Measurements from ENCODE around the gene YIPF4. TPM values are rescaled to one million over a fixed set of nuclear protein-coding genes. Genes with fewer than 3 reads are reported as not detected.

The YIPF4 gene
- total and polyA plus RNA-seq, 2 donors (not counting 3 experiments of a cell fraction or from before 2014, with no cell fraction given) = 8.6 to 40.1 TPM

- Histone ChIP-seq H3K9me1 (replicated peaks; ENCODE audit: control insufficient read depth, extremely low read depth, insufficient read depth, low read length) (no peaks in the 10 kb centered on the region), H3K36me3 (ENCODE audit: control insufficient read depth in 2 of 2, extremely low read depth in 1 of 2, insufficient read depth in 2 of 2, low read length in 2 of 2) (no peaks in the 10 kb centered on the region), H3K4me3 (replicated peaks in 1 of 3; ENCODE audit: insufficient read depth in 1 of 3, low read depth in 1 of 3, low read length in 3 of 3) (no peak overlapping the region), H3K9me3 (replicated peaks; ENCODE audit: control insufficient read depth, insufficient read depth, low read length) (no peaks in the 10 kb centered on the region), H3K9ac (replicated peaks; ENCODE audit: extremely low read depth, insufficient read depth, low read length) (no peak overlapping the region), H3K4me2 (ENCODE audit: insufficient read depth, low read length) (no peak overlapping the region), H3K27ac (ENCODE audit: insufficient read depth, low read depth, low read length) (no peak overlapping the region), H4K20me1 (replicated peaks; ENCODE audit: control insufficient read depth, extremely low read depth, insufficient read depth, low read length) (no peaks in the 10 kb centered on the region), H3K4me1 (ENCODE audit: control insufficient read depth, extremely low read depth, insufficient read depth, low read length) (no peaks in the 10 kb centered on the region), H2AFZ (ENCODE audit: low read depth, low read length) (no peak overlapping the region), H3K27me3 (ENCODE audit: control insufficient read depth in 2 of 2, insufficient read depth in 2 of 2, low read length in 2 of 2) (no peaks in the 10 kb centered on the region), H3K79me2 (ENCODE audit: control insufficient read depth, insufficient read depth, low read length) (no peaks in the 10 kb centered on the region)
- dilution Hi-C loops (cut with MboI; ENCODE audit: extremely low pct_ligation_motif_present, low sequenced_read_pairs) (no loop called here), intact Hi-C loops (cut with micrococcal nuclease) (no loop called here)
- FAIRE-seq (no peak), DNase-seq (ENCODE audit: low read depth, low spot score) (no peak)
- BruUV-seq (replicated peaks) = no TSS peak
- CTCF ChIA-PET = interaction anchor here (1.3 to 1.8 kb wide), 2 partner anchors 8 to 17 kb away, joined by 3 to 6 read pairs; no protein-coding TSS in a partner anchor
- POLR2A ChIA-PET = no interaction called here
- TF ChIP-seq POLR2A (IDR thresholded peaks at IDR 0.05; ENCODE audit: low read depth, low read length) = no peak
- no peak for TF ChIP-seq MAX (IDR thresholded peaks at IDR 0.05; ENCODE audit: insufficient read depth, insufficient read length)
- TF ChIP-seq POLR2AphosphoS5 (IDR thresholded peaks at IDR 0.05; ENCODE audit: insufficient read depth, low read depth, low read length) = no peak
- no peak for TF ChIP-seq GATA2 (IDR thresholded peaks at IDR 0.05; ENCODE audit: insufficient read depth, insufficient read length, low read depth, low read length)
- TF ChIP-seq FOS (IDR thresholded peaks at IDR 0.05; ENCODE audit: borderline replicate concordance, insufficient read depth, low read length) = no peak
- no peak for TF ChIP-seq MYC (IDR thresholded peaks at IDR 0.05; ENCODE audit: low read depth, low read length)
- TF ChIP-seq CTCF (IDR thresholded peaks at IDR 0.05; ENCODE audit: extremely low read depth in 1 of 2, insufficient read depth in 1 of 2, low read depth in 1 of 2, low read length in 2 of 2) = no peak
- no peak for TF ChIP-seq JUN (IDR thresholded peaks at IDR 0.05; ENCODE audit: borderline replicate concordance, insufficient read depth, insufficient read length, low read depth)
- TF ChIP-seq EZH2 (IDR thresholded peaks at IDR 0.05; ENCODE audit: borderline replicate concordance, low read depth, low read length, severe bottlenecking) = no peak
Observed at GRCh38 chr2:32229635-32230034, 48.1 kb upstream of the YIPF4 start.

Measured in endothelial cell of umbilical vein (primary cell).